ENCODE results near the gene AXIN1.

DNA sequence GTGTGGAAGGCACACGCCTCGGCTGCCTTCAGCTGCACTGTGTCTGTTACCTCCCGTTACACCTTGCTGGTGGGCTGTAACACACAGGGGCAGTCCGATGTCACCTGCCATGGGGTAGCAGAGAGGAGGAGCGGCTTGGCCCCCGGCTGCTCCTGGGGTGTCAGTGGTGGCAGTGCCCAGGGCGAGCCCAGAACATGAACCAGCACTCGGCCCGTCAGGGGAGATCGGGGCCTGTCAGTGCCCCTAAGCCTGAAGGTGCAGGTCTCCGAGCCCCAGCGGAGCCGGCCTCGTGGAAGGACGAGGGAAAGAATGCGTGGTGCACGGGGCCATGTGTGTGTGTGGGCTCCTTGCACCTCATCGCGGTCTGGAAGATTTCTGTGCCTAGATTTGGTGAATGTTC is 92.2 kb downstream of the AXIN1 start:
- TF ChIP-seq CTCF (IDR thresholded peaks at IDR 0.05; ENCODE audit: low read length) (no peak), EZH2phosphoT487 (IDR thresholded peaks at IDR 0.05; ENCODE audit: low read length) (no peak), EZH2 (optimal IDR thresholded peaks at IDR 0.05; ENCODE audit: low read depth, low read length) (no peak)
